Kasumi-1 (cell line): ENCODE results near the gene CDK5RAP2.
"Not testable (repeated sequence)": the region's sequence is repeated elsewhere in the genome, so short reads cannot be mapped to it uniquely, and the experiment has no call there.

Experiments
- DNase-seq, 2 experiments: peaks; one replicate each; lab custom pipeline; 2025; lab: John Stamatoyannopoulos, UW

CDK5RAP2 gene

GRCh38 chr9:120515481-120515880 is 64.5 kb downstream of the CDK5RAP2 start:
- not testable (repeated sequence) for DNase-seq

- no peak for DNase-seq
Measured at GRCh38 chr9:120514405-120514804, 65.6 kb downstream of the CDK5RAP2 start.

- no peak for DNase-seq
Measured at GRCh38 chr9:120513825-120514396, 66.1 kb downstream of the CDK5RAP2 start.

- DNase-seq: no peak
Measured at GRCh38 chr9:120510816-120511215, 69.2 kb downstream of the CDK5RAP2 start.

GRCh38 chr9:120507936-120508510 is 71.9 kb downstream of the CDK5RAP2 start:
- no peak for DNase-seq

GRCh38 chr9:120505186-120505585 is 74.8 kb downstream of the CDK5RAP2 start:
- no peak for DNase-seq

GRCh38 chr9:120500733-120501132 is 79.2 kb downstream of the CDK5RAP2 start:
- DNase-seq: no peak

GRCh38 chr9:120497865-120498264 is 82.1 kb downstream of the CDK5RAP2 start:
- not testable (repeated sequence) for DNase-seq

GRCh38 chr9:120496438-120496837 is 83.5 kb downstream of the CDK5RAP2 start:
- not testable (repeated sequence) for DNase-seq

- DNase-seq: peak; percentile 8 to 20
Measured at GRCh38 chr9:120490888-120491595, 88.9 kb downstream of the CDK5RAP2 start.

- DNase-seq: no peak
Measured at GRCh38 chr9:120486835-120487234, 93.1 kb downstream of the CDK5RAP2 start.

- DNase-seq: no peak
Measured at GRCh38 chr9:120486347-120486746, 93.6 kb downstream of the CDK5RAP2 start.

GRCh38 chr9:120485788-120486187 is 94.2 kb downstream of the CDK5RAP2 start:
- DNase-seq: no peak

GRCh38 chr9:120484162-120484561 is 95.8 kb downstream of the CDK5RAP2 start:
- DNase-seq: no peak

GRCh38 chr9:120482424-120483186 is 97.4 kb downstream of the CDK5RAP2 start:
- no peak for DNase-seq

- DNase-seq: no peak
Measured at GRCh38 chr9:120481846-120482245, 98.1 kb downstream of the CDK5RAP2 start.

- DNase-seq: no peak
Measured at GRCh38 chr9:120481248-120481647, 98.7 kb downstream of the CDK5RAP2 start.

GRCh38 chr9:120480707-120481106 is 99.3 kb downstream of the CDK5RAP2 start:
- DNase-seq: no peak

GRCh38 chr9:120478208-120478607 is 101.8 kb downstream of the CDK5RAP2 start:
- DNase-seq: peak; percentile 34 to 63

GRCh38 chr9:120477534-120478001 is 102.4 kb downstream of the CDK5RAP2 start:
- DNase-seq: peak; percentile 49 to 52

GRCh38 chr9:120475341-120475740 is 104.6 kb downstream of the CDK5RAP2 start:
- no peak for DNase-seq

- DNase-seq: no peak
Measured at GRCh38 chr9:120474591-120475243, 105.2 kb downstream of the CDK5RAP2 start.
